Right lobe of liver (tissue), 6 donors: ENCODE measurements around the gene TRIM2. TPM values are rescaled to one million over a fixed set of nuclear protein-coding genes. Genes with fewer than 3 reads are reported as not detected.

Source experiments
- ATAC-seq, 4 donors: fragments of 200-7000 bp; cut with Tn5 transposase; one replicate each; pipeline ENCODE4 v1.9.1; 2020; ENCODE audit warnings: mild to moderate bottlenecking in 4 of 4, moderate library complexity in 4 of 4
- DNase-seq, 3 donors: peaks; one replicate each; pipeline ENCODE4 v3.0.0-alpha.2; 2020
- H3K27ac ChIP-seq, 3 donors: fragments of 200-600 bp; one replicate each; pipeline ENCODE4 v1.8.0; 2022
- H3K27me3 ChIP-seq, 2 donors: fragments of 200-600 bp; one replicate each; pipeline ENCODE4 v1.8.0; 2022
- H3K36me3 ChIP-seq, 4 donors: fragments of 200-600 bp; sonication (generic) in 1 of 4; one replicate each; pipeline versions ENCODE4 v1.5.1 to v1.8.0; 2017 to 2022; ENCODE audit warnings: control low read depth in 1 of 4
- H3K4me1 ChIP-seq, 4 donors: fragments of 200-600 bp; sonication (generic) in 1 of 4; one replicate each; pipeline versions ENCODE4 v1.5.1 to v1.8.0; 2017 to 2022; ENCODE audit warnings: control low read depth in 1 of 4
- H3K4me3 ChIP-seq, 3 donors: fragments of 200-600 bp; one replicate each; pipeline ENCODE4 v1.8.0; 2022
- H3K9me3 ChIP-seq, 4 donors: fragments of 200-600 bp; sonication (generic) in 1 of 4; one replicate each; pipeline versions ENCODE4 v1.5.1 to v1.8.0; 2017 to 2022; ENCODE audit warnings: control low read depth in 1 of 4
- CTCF ChIP-seq, 4 donors: fragments of 200-600 bp in 3 of 4; fragments of 450-650 bp in 1 of 4; IDR thresholded peaks; one replicate each; pipeline versions ENCODE4 v1.5.1 to v1.8.0; 2016 to 2022; ENCODE audit warnings: antibody characterized with exemption in 4 of 4, mild to moderate bottlenecking in 2 of 4
- POLR2A ChIP-seq: fragments of 450-650 bp; IDR thresholded peaks from one replicate; pipeline ENCODE4 v1.6.1; 2017; ENCODE audit warnings: antibody characterized with exemption, mild to moderate bottlenecking
- WGBS: methylation state at CpG from one replicate; pipeline ENCODE4 v1.1.6; 2018; ENCODE audit warnings: low coverage, low lambda C conversion rate; ENCODE audit not compliant: insufficient coverage; ENCODE audit errors: missing lambda C conversion rate; 5-methylcytosine and 5-hydroxymethylcytosine counted together
- intact Hi-C, 2 donors: fragments of 100-400 bp; cut with DNase I; formaldehyde crosslinking; loops; one replicate each; pipeline versions ENCODE4 v1.11.2 to v1.14.1; 2022
- total RNA-seq, 6 experiments: library from RNA; depleted of rRNA in 2 of 6; stranded (reverse); fragments of >200 nt in 2 of 6; fragmentation: NEBNext Ultra II Directional in 3 of 6; extraction: Animal tissue kit (Norgen Biotek cat#: 25700) in 3 of 6; gene quantifications; one replicate each; pipeline versions ENCODE4 v1.1.0 to v1.2.4, GENCODE V29; 2016 to 2023
- donor health status: DM: no; HTN: yes; CAD: no.
- donor health status: DM: no; HTN: no; CAD: no.
- donor health status: DM: no; HTN: no; CAD: no.
- donor health status: DM: no; HTN: yes; CAD: no.
- donor health status: DM: no; HTN: yes; CAD: no.

Gene TRIM2
- total RNA-seq, 6 experiments from 2014 or later: 8.9 to 17.5 (median 10.0) TPM

- WGBS: 91% methylated on average over 9 of the region's 13 CpGs
- Histone ChIP-seq H3K27me3 (no peaks in the 10 kb centered on the region), H3K4me3 (no peak overlapping the region), H3K4me1 (peaks cover 0 to 22% (median 4%) of the 10 kb centered on the region in 4 donors), H3K36me3 (no peaks in the 10 kb centered on the region), H3K9me3 (no peaks in the 10 kb centered on the region), H3K27ac (no peak overlapping the region)
- no peak for ATAC-seq
- no peak for DNase-seq
- no peak for TF ChIP-seq CTCF (IDR thresholded peaks at IDR 0.05)
- TF ChIP-seq POLR2A: no peak
- intact Hi-C loops: no loop called here
Measured at GRCh38 chr4:153275380-153276276, 71.4 kb downstream of the TRIM2 start.

- DNase-seq: no peak
- peaks cover 0 to 22% (median 3%) of the 10 kb centered on the region in 4 donors for H3K4me1 ChIP-seq
Measured at GRCh38 chr4:153276971-153277370, 72.7 kb downstream of the TRIM2 start.

GRCh38 chr4:153281476-153281875, 77.2 kb downstream of the TRIM2 start:
- WGBS: 88% methylated on average over 1 of the region's 1 CpG
- H3K9me3 ChIP-seq: no peaks in the 10 kb centered on the region
- intact Hi-C loops: no loop called here
- no peak overlapping the region for H3K27ac ChIP-seq
- H3K36me3 ChIP-seq: peaks cover 0 to 2% (median 0%) of the 10 kb centered on the region in 4 donors
- ATAC-seq: no peak
- H3K4me1 ChIP-seq: peaks cover 0 to 12% (median 0%) of the 10 kb centered on the region in 4 donors
- no peaks in the 10 kb centered on the region for H3K27me3 ChIP-seq
- TF ChIP-seq CTCF (IDR thresholded peaks at IDR 0.05) (no peak), POLR2A (no peak)
- H3K4me3 ChIP-seq: no peak overlapping the region
- DNase-seq: no peak

More at GRCh38 chr4:153276971-153277370, 72.7 kb downstream of the TRIM2 start:
- intact Hi-C loops: no loop called here
- H3K27me3 ChIP-seq: no peaks in the 10 kb centered on the region
- TF ChIP-seq POLR2A (no peak), CTCF (IDR thresholded peaks at IDR 0.05) (no peak)
- no peaks in the 10 kb centered on the region for H3K9me3 ChIP-seq
- peak; percentile 23 to 70 (median 63) for ATAC-seq
- H3K4me3 ChIP-seq: no peak overlapping the region
- WGBS: 67% methylated on average over 3 of the region's 3 CpGs
- no peak overlapping the region for H3K27ac ChIP-seq
- no peaks in the 10 kb centered on the region for H3K36me3 ChIP-seq

- Histone ChIP-seq H3K27ac (no peak overlapping the region), H3K27me3 (no peaks in the 10 kb centered on the region), H3K4me3 (no peak overlapping the region), H3K4me1 (peaks cover 0 to 7% (median 0%) of the 10 kb centered on the region in 4 donors), H3K36me3 (peaks cover 0 to 2% (median 0%) of the 10 kb centered on the region in 4 donors), H3K9me3 (no peaks in the 10 kb centered on the region)
- DNase-seq: no peak
- no peak for ATAC-seq
- intact Hi-C loops: no loop called here
- 100% methylated on average over 3 of the region's 4 CpGs for whole genome bisulfite sequencing
- TF ChIP-seq CTCF (IDR thresholded peaks at IDR 0.05): no peak
- no peak for TF ChIP-seq POLR2A
Measured at GRCh38 chr4:153282023-153282422, 77.8 kb downstream of the TRIM2 start.
